GM19328 (cell line): Measurements from ENCODE around the gene EVC2.

Experiments
- ATAC-seq: cut with Tn5 transposase; IDR thresholded peaks from one replicate; pipeline ENCODE4 v1.9.1; 2021; ENCODE audit warnings: mild to moderate bottlenecking, moderate library complexity; ENCODE audit not compliant: unreplicated experiment

Gene EVC2

DNA sequence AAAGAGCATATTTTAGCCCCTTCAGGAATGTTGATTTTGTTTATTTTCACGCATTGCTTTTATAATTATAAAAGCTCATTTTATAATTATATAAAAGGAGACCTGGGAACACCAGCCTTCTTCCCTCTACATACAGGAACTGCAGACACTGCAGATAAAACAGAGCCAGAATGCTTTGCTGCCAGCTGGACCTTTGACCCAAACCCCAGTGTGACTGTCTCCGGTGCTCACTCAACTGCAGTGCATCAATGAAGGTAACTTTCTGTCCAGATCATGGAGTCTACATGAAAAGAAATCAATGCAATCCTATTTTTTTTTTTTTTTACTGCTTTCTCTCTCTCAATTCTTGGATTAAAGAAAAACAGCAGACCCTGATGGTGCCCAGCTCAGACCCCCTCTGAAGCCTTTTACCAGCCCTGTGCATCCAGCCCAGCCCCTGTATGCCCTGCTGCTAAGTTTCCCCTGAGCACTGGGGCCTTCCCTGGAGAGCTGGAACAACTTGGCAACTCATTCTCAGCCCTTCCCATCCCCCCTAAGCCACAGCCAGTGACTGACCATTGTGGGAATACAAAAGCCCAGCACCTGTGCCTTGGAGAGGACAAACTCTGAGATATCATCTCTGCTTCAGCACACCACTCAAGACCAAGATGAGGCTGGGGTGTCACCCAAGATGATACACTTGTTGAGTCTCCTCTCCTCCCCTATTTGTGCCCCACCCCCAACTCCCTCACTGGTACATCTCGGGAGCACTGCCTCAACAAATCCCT lies 182.1 kb downstream of the EVC2 start:
- ATAC-seq = no peak

DNA sequence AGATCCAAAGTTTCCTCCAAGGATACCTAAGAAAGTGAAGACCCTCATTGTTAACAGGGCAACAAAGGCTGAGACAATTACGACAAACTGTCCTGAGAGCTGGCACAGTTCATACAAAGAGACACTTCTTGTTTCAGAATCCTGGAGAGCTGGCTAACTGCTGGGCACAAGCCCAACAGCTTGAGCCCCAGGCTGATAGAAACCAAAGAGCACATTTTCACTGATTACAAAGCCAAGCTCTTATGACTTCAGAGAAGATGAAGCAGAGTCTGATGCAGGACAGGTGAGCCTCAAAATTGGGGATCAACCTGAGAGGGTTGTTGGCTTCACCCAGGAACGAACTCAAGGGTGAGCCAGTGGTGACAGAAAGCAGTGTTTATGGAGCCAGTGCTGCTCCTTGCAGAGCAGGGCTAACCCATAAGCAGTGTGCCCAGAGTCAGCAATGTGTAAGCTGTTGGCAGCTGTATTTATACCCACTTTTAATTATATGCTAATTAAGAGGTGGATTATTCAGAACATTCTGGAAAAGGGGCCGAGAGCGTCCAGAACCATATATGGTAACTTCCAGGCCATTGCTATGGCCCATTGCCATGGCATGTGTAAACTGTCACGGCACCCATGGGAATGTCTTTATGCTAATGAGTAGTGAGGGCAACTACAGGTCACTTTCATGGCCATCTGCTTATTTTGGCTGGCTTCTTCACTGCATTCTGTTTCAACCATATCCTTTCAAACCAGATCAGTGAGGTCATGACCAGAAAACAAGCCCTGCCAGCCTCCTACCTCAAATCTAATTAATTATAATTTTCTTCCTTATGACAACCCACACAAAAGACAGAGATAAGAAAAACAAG lies 183.7 kb downstream of the EVC2 start:
- ATAC-seq = no peak

DNA sequence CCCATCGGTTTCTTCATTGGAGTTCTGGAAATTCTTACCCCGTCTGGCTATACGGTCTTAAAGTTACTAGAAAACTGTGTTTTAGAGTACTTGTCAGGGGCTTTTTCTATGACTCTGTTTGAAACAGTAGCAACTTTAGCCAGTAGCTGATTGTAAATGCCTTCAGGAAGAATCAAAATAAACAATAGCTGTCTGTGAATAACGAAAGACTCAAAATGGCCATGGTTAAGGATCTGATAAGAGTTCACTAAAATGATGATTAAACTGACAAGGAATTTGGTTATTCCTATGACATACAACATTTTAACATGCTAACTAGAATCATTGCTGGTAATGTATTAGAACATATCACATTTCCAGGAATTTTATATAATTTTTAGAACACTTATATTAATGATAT lies 191.0 kb downstream of the EVC2 start:
- no peak for ATAC-seq

DNA sequence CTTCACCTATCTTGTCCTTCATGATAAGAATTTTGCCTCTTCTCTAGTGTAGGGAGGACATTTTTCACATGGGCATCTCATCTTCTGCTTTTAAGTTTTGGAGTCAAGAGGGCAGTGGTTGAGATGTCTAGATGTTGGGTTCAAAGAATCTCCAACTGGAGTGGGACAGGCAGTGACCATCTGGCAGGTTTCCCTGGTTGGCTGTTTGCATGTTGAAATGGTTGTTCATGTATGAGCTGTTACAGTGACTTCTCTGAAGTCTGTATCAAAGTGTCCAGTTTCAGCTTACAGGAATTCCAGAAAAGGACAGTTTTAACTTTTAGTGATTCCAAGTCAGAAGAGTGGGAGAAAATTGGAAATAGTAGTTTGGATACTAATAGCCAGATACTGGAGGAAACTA lies 192.7 kb downstream of the EVC2 start:
- no peak for ATAC-seq
